ENCODE results near the gene RXFP2.

- TF ChIP-seq CTCF (IDR thresholded peaks at IDR 0.05; ENCODE audit: borderline replicate concordance, extremely low read depth, low read length, poor library complexity, severe bottlenecking): no peak
- TF ChIP-seq EZH2 (IDR thresholded peaks at IDR 0.05; ENCODE audit: borderline replicate concordance, low read depth, low read length, severe bottlenecking): no peak
Observed at GRCh38 chr13:31798189-31798588, 58.9 kb downstream of the RXFP2 start.

Measured in DND-41 (cell line).